Smooth muscle cell (in vitro differentiated cells): Measurements from ENCODE around the gene TRIM45. TPM values are rescaled to one million over a fixed set of nuclear protein-coding genes. Genes with fewer than 3 reads are reported as not detected.

ENCODE experiments used
- DNase-seq: peaks from one replicate; lab custom pipeline; 2025; ENCODE audit not compliant: unreplicated experiment; lab: John Stamatoyannopoulos, UW
- H2AFZ ChIP-seq: fragments of 200-600 bp; sonication (generic); 2 replicates; pipeline ENCODE4 v1.6.0; 2016; ENCODE audit warnings: antibody characterized with exemption, low read depth, mild to moderate bottlenecking
- H3F3A ChIP-seq: fragments of 200-600 bp; sonication (generic); 2 replicates; pipeline ENCODE4 v1.6.0; 2017; ENCODE audit warnings: antibody characterized with exemption, low read depth
- H3K27ac ChIP-seq: fragments of 200-600 bp; sonication (generic); 2 replicates; pipeline ENCODE4 v1.5.1; 2016; ENCODE audit warnings: low read depth, mild to moderate bottlenecking
- H3K27me3 ChIP-seq: fragments of 200-600 bp; sonication (generic); 2 replicates; pipeline ENCODE4 v1.6.1; 2016; ENCODE audit warnings: low read depth, mild to moderate bottlenecking
- H3K36me3 ChIP-seq: fragments of 200-600 bp; sonication (generic); 2 replicates; pipeline ENCODE4 v1.5.1; 2016; ENCODE audit warnings: low read depth
- H3K4me1 ChIP-seq: fragments of 200-600 bp; sonication (generic); 2 replicates; pipeline ENCODE4 v1.5.1; 2016; ENCODE audit warnings: low read depth
- H3K4me2 ChIP-seq: fragments of 200-600 bp; sonication (generic); 2 replicates; pipeline ENCODE4 v1.6.0; 2016; ENCODE audit warnings: mild to moderate bottlenecking
- H3K4me3 ChIP-seq: fragments of 200-600 bp; sonication (generic); 2 replicates; pipeline ENCODE4 v1.5.1; 2016; ENCODE audit warnings: mild to moderate bottlenecking
- H3K79me2 ChIP-seq: fragments of 200-600 bp; sonication (generic); 2 replicates; pipeline ENCODE4 v1.6.0; 2016; ENCODE audit warnings: low read depth, mild to moderate bottlenecking
- H3K9ac ChIP-seq: fragments of 200-600 bp; sonication (generic); 2 replicates; pipeline ENCODE4 v1.6.0; 2016; ENCODE audit warnings: low read depth
- H3K9me3 ChIP-seq: fragments of 200-600 bp; sonication (generic); replicated peaks from 2 replicates; pipeline ENCODE4 v1.5.1; 2016; ENCODE audit warnings: low read depth
- H4K20me1 ChIP-seq: fragments of 200-600 bp; sonication (generic); 2 replicates; pipeline ENCODE4 v1.6.0; 2016; ENCODE audit warnings: low read depth
- CTCF ChIP-seq: fragments of 200-600 bp; sonication (generic); IDR thresholded peaks from 2 replicates; pipeline ENCODE4 v1.5.1; 2017; ENCODE audit warnings: borderline replicate concordance, mild to moderate bottlenecking, antibody characterized with exemption; ENCODE audit not compliant: insufficient read depth, poor library complexity, severe bottlenecking
- WGBS: methylation state at CpG from one replicate; pipeline ENCODE4 v1.1.7; 2016; ENCODE audit warnings: low lambda C conversion rate; 5-methylcytosine and 5-hydroxymethylcytosine counted together
- polyA plus RNA-seq: library from polyadenylated mRNA; unstranded; fragments of >200 nt; fragmentation: Nextera tagmentation; extraction: Ambion mirVana; gene quantifications from 2 replicates; pipeline ENCODE4 v1.2.1, GENCODE V29; 2016
- total RNA-seq: library from RNA; depleted of rRNA; stranded (reverse); fragments of >200 nt; gene quantifications from 2 replicates; pipeline ENCODE4 v1.2.3, GENCODE V29; 2014

TRIM45 gene
- total and polyA plus RNA-seq, 2 experiments from 2014 or later, result 4.4 to 4.6 TPM

GRCh38 chr1:117069220-117069844 is 52.2 kb downstream of the TRIM45 start:
- Histone ChIP-seq H3K4me3 (no peak overlapping the region), H4K20me1 (no peaks in the 10 kb centered on the region), H3F3A (no peaks in the 10 kb centered on the region), H3K27ac (peak overlapping the region; percentile 14), H3K36me3 (no peaks in the 10 kb centered on the region), H3K9ac (no peak overlapping the region), H3K4me2 (no peak overlapping the region), H3K27me3 (no peaks in the 10 kb centered on the region), H3K9me3 (no peaks in the 10 kb centered on the region), H2AFZ (no peak overlapping the region), H3K4me1 (no peaks in the 10 kb centered on the region), H3K79me2 (no peaks in the 10 kb centered on the region)
- DNase-seq, result no peak
- no peak for TF ChIP-seq CTCF
- WGBS, result 95% methylated on average over 4 of the region's 4 CpGs

GRCh38 chr1:117068580-117068979 is 53.0 kb downstream of the TRIM45 start:
- Histone ChIP-seq H4K20me1 (no peaks in the 10 kb centered on the region), H3K79me2 (no peaks in the 10 kb centered on the region), H3K4me1 (no peaks in the 10 kb centered on the region), H3K27ac (no peak overlapping the region), H3K27me3 (no peaks in the 10 kb centered on the region), H3K36me3 (no peaks in the 10 kb centered on the region), H3K9me3 (no peaks in the 10 kb centered on the region), H3K4me3 (no peak overlapping the region), H3F3A (no peaks in the 10 kb centered on the region), H3K9ac (no peak overlapping the region), H3K4me2 (no peak overlapping the region), H2AFZ (no peak overlapping the region)
- 93% methylated on average over 5 of the region's 5 CpGs for WGBS
- no peak for TF ChIP-seq CTCF
- no peak for DNase-seq

- Histone ChIP-seq H3K36me3 (no peaks in the 10 kb centered on the region), H3K4me1 (no peaks in the 10 kb centered on the region), H3K79me2 (no peaks in the 10 kb centered on the region), H3F3A (no peaks in the 10 kb centered on the region), H3K4me2 (no peak overlapping the region), H3K27ac (no peak overlapping the region), H2AFZ (no peak overlapping the region), H3K27me3 (no peaks in the 10 kb centered on the region), H3K4me3 (no peak overlapping the region), H3K9me3 (no peaks in the 10 kb centered on the region), H4K20me1 (no peaks in the 10 kb centered on the region), H3K9ac (no peak overlapping the region)
- DNase-seq, result no peak
- 71% methylated on average over 6 of the region's 6 CpGs for WGBS
- peak; percentile 90 for TF ChIP-seq CTCF
Observed at GRCh38 chr1:117067533-117068370, 53.8 kb downstream of the TRIM45 start.
